GM12875 (cell line): ENCODE data around the gene P2RY2.

Source experiments
- H3K4me3 ChIP-seq: one replicate; pipeline ENCODE4 v1.5.1; 2011; ENCODE audit warnings: low read depth, low read length, control low read depth
- TF ChIP-seq, protein P1 (sequence below): IDR thresholded peaks from 2 replicates; pipeline ENCODE4 v1.5.1; 2011; ENCODE audit warnings: low read depth, mild to moderate bottlenecking, control low read depth, inconsistent platforms, low read length, moderate library complexity, borderline replicate concordance; ENCODE audit not compliant: insufficient read depth

The P2RY2 gene

DNA sequence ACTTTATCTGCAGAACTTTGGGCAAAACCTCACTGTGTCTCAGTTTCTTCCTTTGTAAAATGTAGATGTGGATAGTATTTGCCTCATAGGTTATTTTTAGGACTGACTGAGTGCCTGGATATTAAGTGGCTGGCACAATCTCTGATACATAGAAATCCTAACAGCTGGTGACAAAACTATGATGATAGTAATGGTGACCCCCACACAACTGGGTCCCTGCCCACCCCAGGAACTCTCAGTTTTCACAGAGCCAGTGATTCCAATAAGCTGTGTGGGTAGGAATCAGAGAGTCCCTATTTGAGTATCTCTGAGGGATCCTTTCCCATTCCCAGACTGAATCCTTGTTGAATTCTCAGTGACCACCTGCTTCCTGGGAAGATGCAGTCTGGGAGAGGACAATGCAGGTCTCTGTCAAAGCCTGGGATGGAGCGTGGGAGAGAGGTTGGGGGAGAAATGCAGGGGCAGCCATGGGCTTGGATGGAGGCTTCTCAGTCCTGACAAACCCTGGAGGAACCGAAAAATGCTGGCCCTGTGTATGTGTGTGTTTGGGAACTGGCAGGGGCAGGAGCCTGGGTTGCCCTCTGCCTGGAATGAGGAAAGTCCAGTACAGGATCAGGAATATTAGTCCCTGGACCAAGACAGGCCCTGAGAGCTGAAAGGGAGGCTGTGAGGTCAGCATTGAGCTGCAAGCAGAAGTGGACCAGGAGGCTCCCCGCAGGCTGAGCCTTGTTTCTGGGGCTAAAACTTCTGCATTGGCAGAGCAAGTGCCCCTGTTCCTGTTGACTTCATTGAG lies 48.0 kb downstream of the P2RY2 start:
- H3K4me3 ChIP-seq = no peak overlapping the region
- TF ChIP-seq, protein P1, sequence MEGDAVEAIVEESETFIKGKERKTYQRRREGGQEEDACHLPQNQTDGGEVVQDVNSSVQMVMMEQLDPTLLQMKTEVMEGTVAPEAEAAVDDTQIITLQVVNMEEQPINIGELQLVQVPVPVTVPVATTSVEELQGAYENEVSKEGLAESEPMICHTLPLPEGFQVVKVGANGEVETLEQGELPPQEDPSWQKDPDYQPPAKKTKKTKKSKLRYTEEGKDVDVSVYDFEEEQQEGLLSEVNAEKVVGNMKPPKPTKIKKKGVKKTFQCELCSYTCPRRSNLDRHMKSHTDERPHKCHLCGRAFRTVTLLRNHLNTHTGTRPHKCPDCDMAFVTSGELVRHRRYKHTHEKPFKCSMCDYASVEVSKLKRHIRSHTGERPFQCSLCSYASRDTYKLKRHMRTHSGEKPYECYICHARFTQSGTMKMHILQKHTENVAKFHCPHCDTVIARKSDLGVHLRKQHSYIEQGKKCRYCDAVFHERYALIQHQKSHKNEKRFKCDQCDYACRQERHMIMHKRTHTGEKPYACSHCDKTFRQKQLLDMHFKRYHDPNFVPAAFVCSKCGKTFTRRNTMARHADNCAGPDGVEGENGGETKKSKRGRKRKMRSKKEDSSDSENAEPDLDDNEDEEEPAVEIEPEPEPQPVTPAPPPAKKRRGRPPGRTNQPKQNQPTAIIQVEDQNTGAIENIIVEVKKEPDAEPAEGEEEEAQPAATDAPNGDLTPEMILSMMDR = no peak

DNA sequence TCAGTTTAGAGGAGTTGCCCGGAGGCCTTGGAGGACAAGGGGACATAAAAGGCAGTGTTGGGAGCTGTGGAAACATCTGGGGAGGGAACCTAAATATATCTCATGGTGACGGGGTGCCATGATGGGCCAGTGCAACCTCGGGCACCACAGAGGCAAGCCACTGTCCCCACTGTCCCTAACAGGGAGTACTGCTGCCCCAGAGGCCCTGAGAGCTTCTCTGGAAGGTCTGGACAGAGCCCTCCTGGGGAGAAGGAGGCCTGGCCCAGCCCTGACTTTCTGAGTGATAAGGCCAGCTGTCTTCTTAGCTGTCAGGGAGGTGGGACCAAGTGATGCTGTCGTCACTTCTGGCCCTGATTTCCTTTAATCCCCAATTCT lies 48.6 kb downstream of the P2RY2 start:
- no peak overlapping the region for H3K4me3 ChIP-seq
- TF ChIP-seq, protein P1 = no peak

DNA sequence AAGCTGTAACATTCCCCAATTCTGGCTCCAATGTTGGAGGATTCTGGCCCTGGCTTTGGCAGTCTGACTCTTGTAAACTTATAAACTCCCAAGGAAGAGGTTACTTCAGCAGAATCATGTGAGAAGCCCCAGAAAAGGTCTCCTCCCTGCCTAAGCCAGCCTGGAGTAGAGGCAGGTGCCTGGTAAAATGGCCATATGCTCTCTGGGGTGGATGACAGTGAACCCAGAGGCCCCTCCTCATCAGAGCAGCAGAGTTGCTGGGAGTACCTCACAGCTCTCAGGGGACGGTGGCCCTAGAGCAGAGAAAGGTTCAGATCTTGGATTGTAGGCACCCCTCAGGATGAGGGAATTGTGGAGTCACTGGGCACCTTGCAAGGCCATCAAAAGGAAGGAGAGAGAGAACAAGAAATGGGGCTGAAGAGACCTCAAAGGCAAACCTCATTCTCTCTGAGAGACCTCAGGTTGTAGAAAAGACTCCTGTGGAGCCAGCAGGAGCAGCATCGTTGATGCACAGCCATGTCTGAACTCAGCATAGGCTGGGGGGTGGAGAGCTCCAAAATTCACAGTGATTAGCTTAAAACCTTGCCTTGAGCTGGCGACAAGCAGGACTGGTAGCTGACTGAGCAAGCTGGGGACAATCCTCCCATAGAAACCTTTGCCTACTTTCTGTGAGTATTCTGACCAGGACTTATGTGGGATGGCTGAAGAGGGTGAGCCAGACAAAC lies 49.2 kb downstream of the P2RY2 start:
- no peak overlapping the region for H3K4me3 ChIP-seq
- TF ChIP-seq, protein P1 = no peak

DNA sequence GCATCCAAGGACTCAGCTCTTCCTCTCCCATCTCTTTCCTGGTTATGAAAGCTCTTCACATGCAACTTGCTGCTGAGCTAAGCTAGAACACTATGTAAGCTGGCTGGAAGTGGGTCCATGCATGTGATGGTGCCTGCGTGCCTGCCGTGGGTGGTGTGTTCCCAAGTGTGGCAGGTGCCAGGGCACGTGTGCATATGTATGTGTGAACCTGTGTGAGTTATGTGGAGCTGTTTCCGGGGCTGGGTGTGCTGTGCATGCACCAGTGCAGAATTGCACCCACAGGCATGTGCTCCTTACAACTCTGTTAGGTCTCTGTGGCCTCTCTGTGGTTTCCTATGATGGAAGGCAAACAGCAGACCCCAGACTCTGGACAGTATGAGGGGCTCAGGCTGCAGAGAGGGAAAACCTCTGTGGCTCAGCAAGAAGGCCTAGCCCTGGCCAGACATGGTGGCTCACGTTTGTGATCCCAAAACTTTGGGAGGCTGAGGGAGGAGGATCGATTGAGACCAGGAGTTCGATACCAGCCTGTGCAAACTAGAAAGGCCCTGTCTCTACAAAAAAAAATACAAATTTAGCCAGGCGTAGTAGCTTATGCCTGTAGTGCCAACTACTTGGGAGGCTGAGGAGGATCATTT lies 49.9 kb downstream of the P2RY2 start:
- TF ChIP-seq, protein P1 = no peak
- H3K4me3 ChIP-seq = no peak overlapping the region

DNA sequence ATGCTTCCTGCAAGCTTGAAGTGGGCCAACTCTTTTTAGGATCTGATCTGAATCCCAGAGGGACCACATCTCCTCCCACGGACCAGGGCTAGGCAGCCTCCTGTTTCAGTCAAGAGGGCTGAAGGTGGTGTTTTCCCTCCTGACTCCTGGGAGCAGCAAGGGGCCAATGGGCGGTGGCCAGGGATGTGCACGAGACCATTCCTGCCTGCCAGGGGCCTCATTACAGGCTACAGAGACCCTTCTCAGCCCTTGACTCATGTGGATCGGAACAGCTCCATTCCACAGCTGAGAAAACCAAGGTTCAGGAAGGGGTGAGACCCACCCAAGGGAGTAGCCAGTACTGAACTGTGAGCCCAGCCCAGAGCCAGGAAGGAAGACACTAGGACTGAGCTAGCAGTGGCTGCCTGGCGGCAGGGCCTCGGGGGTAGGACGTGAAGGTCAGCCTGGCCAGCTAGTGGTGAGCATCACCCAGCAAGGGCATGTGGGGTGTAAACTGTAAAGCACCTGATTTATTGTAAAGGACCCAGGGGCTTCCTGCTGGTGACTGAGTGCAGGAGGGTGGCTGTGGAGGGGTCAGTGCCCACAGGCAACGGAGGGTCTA lies 50.7 kb downstream of the P2RY2 start:
- H3K4me3 ChIP-seq = no peak overlapping the region
- TF ChIP-seq, protein P1 = no peak

DNA sequence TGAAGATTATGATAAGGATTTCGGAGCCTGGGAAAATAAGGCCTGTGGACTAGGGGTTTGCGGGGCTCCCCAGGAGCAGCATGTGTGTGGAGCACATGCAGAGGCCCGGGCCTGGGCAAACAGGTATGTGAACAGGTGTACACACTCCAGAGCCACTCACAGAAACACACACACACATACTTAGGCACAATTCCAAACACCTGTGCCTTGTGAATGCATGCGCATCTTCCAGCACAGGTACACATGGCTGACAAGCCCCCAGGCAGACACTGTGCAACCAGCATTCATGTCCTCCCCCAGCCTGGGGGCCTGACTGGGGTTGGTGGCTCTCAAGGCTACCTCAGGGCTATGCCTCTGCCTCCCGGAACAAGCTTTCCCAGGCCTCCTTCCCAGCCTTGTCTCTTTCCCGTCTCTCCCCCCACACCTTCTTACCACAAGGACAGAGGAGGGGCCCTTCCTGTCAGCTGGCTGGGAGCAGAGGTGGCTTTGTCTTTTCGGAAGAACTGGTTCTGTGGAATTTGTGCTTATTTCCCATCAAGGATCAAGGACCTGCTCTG lies 51.5 kb downstream of the P2RY2 start:
- no peak overlapping the region for H3K4me3 ChIP-seq
- TF ChIP-seq, protein P1 = no peak
